Activated CD4-positive, alpha-beta T cell treated with anti-CD3 and anti-CD28 coated beads, Interleukin-10, Interleukin-2, amounts not matched to agents 100 ng/mL and 50 ng/mL, durations not matched to agents 16 hours and 8 hours (primary cell): ENCODE measurements around the gene HSFX1.
"Not testable (repeated sequence)": the region's sequence is repeated elsewhere in the genome, so short reads cannot be mapped to it uniquely, and the experiment has no call there.

Experiments used
- DNase-seq: peaks from one replicate; pipeline ENCODE4 v3.0.0-alpha.2; 2020

HSFX1 gene

GRCh38 chrX:149773768-149774167, at the start of gene HSFX1:
TSS of gene HSFX1 (plus strand) at chrX:149774068. CDS start at chrX:149774682, 614 bp downstream.
- DNase-seq: not testable (repeated sequence)

- not testable (repeated sequence) for DNase-seq
Measured at GRCh38 chrX:149727308-149727707, 46.6 kb upstream of the HSFX1 start.

- not testable (repeated sequence) for DNase-seq
Measured at GRCh38 chrX:149742269-149742668, 31.6 kb upstream of the HSFX1 start.

- not testable (repeated sequence) for DNase-seq
Measured at GRCh38 chrX:149746390-149747007, 27.4 kb upstream of the HSFX1 start.

- no peak for DNase-seq
Measured at GRCh38 chrX:149757206-149758067, 16.4 kb upstream of the HSFX1 start.

GRCh38 chrX:149758068-149758714, 15.7 kb upstream of the HSFX1 start:
- DNase-seq: no peak

- DNase-seq: not testable (repeated sequence)
Measured at GRCh38 chrX:149758715-149759078, 15.2 kb upstream of the HSFX1 start.

- no peak for DNase-seq
Measured at GRCh38 chrX:149759824-149760223, 14.0 kb upstream of the HSFX1 start.

GRCh38 chrX:149760965-149761364, 12.9 kb upstream of the HSFX1 start:
- no peak for DNase-seq

- DNase-seq: not testable (repeated sequence)
Measured at GRCh38 chrX:149761858-149762674, 11.8 kb upstream of the HSFX1 start.

- no peak for DNase-seq
Measured at GRCh38 chrX:149762696-149763614, 10.9 kb upstream of the HSFX1 start.

GRCh38 chrX:149770344-149770743, 3.5 kb upstream of the HSFX1 start:
- not testable (repeated sequence) for DNase-seq

GRCh38 chrX:149773026-149773425, 842 bp upstream of the HSFX1 start:
- not testable (repeated sequence) for DNase-seq

GRCh38 chrX:149777999-149778398, 4.1 kb downstream of the HSFX1 start:
- not testable (repeated sequence) for DNase-seq

GRCh38 chrX:149781727-149782126, 7.9 kb downstream of the HSFX1 start, which contains the start of gene MAGEA9:
TSS of gene MAGEA9 (plus strand) at chrX:149781930. CDS start at chrX:149786211, 4,281 bp downstream.
- DNase-seq: not testable (repeated sequence)

- DNase-seq: not testable (repeated sequence)
Measured at GRCh38 chrX:149795531-149795930, 21.7 kb downstream of the HSFX1 start.

GRCh38 chrX:149799095-149799714, 25.3 kb downstream of the HSFX1 start:
- DNase-seq: no peak

GRCh38 chrX:149799938-149800337, 26.1 kb downstream of the HSFX1 start:
- no peak for DNase-seq

- DNase-seq: no peak
Measured at GRCh38 chrX:149803458-149804062, 29.7 kb downstream of the HSFX1 start.

GRCh38 chrX:149804102-149804501, 30.2 kb downstream of the HSFX1 start:
- DNase-seq: no peak
